GM23338 (cell line): Measurements from ENCODE around the gene CDC14A. TPM values are rescaled to one million over a fixed set of nuclear protein-coding genes. Genes with fewer than 3 reads are reported as not detected.

Experiments used
- ATAC-seq: fragments of 200-7000 bp; cut with Tn5 transposase; 3 replicates; pipeline ENCODE4 v1.9.1; 2020
- DNase-seq: peaks from one replicate; pipeline ENCODE4 v3.0.0-alpha.2; 2015; ENCODE audit warnings: low spot score
- H2AFZ ChIP-seq: fragments of 200-600 bp; sonication (generic); 2 replicates; pipeline ENCODE4 v1.8.0; 2016; ENCODE audit warnings: antibody characterized with exemption, mild to moderate bottlenecking, moderate library complexity
- H3F3A ChIP-seq: fragments of 200-600 bp; sonication (generic); replicated peaks from 2 replicates; pipeline ENCODE4 v1.8.0; 2017; ENCODE audit warnings: antibody characterized with exemption, mixed run types, low read depth
- H3K27ac ChIP-seq: fragments of 200-600 bp; sonication (generic); 2 replicates; pipeline ENCODE4 v1.6.1; 2016; ENCODE audit warnings: low read depth
- H3K27me3 ChIP-seq: fragments of 200-600 bp; sonication (generic); 2 replicates; pipeline ENCODE4 v1.8.0; 2016; ENCODE audit warnings: mild to moderate bottlenecking, mixed run types, moderate library complexity; ENCODE audit not compliant: insufficient read depth
- H3K36me3 ChIP-seq: fragments of 200-600 bp; sonication (generic); 2 replicates; pipeline ENCODE4 v1.8.0; 2016; ENCODE audit warnings: mild to moderate bottlenecking; ENCODE audit not compliant: insufficient read depth
- H3K4me1 ChIP-seq: fragments of 200-600 bp; sonication (generic); 2 replicates; pipeline ENCODE4 v1.8.0; 2016; ENCODE audit warnings: mild to moderate bottlenecking, moderate library complexity; ENCODE audit not compliant: insufficient read depth
- H3K4me2 ChIP-seq: fragments of 200-600 bp; sonication (generic); 2 replicates; pipeline ENCODE4 v1.7.1; 2017; ENCODE audit warnings: mixed run types
- H3K4me3 ChIP-seq: fragments of 200-600 bp; sonication (generic); 2 replicates; pipeline ENCODE4 v1.6.1; 2016; ENCODE audit warnings: mixed run types
- H3K79me2 ChIP-seq: fragments of 200-600 bp; sonication (generic); replicated peaks from 2 replicates; pipeline ENCODE4 v1.8.0; 2017; ENCODE audit warnings: mild to moderate bottlenecking; ENCODE audit not compliant: insufficient read depth
- H3K9me2 ChIP-seq: fragments of 200-600 bp; sonication (generic); 2 replicates; pipeline ENCODE4 v1.8.0; 2017; ENCODE audit not compliant: insufficient read depth
- H4K20me1 ChIP-seq: fragments of 200-600 bp; sonication (generic); replicated peaks from 2 replicates; pipeline ENCODE4 v1.8.0; 2017; ENCODE audit warnings: mild to moderate bottlenecking; ENCODE audit not compliant: insufficient read depth
- H3K27ac Mint-ChIP-seq: 2 replicates; pipeline ENCODE4 v1.8.0; 2020; ENCODE audit warnings: inconsistent platforms, mild to moderate bottlenecking, moderate library complexity, mixed read lengths
- H3K27me3 Mint-ChIP-seq: 3 replicates; pipeline ENCODE4 v1.8.0; 2022; ENCODE audit warnings: low read depth, mild to moderate bottlenecking, moderate library complexity, mixed read lengths, inconsistent platforms; ENCODE audit not compliant: insufficient read depth, poor library complexity
- H3K36me3 Mint-ChIP-seq: 3 replicates; pipeline ENCODE4 v1.8.0; 2021; ENCODE audit warnings: low read depth, mild to moderate bottlenecking, inconsistent platforms, moderate library complexity, mixed read lengths
- H3K4me1 Mint-ChIP-seq: 3 replicates; pipeline ENCODE4 v1.8.0; 2020; ENCODE audit warnings: mild to moderate bottlenecking, inconsistent platforms, mixed read lengths
- H3K4me3 Mint-ChIP-seq: 3 replicates; pipeline ENCODE4 v1.8.0; 2021; ENCODE audit warnings: moderate library complexity, mild to moderate bottlenecking, inconsistent platforms, mixed read lengths
- H3K9me3 Mint-ChIP-seq: 3 replicates; pipeline ENCODE4 v1.8.0; 2020; ENCODE audit warnings: moderate library complexity, mild to moderate bottlenecking, inconsistent platforms, mixed read lengths
- CREB1 ChIP-seq: fragments of 250-450 bp; sonication (Bioruptor Pico); IDR thresholded peaks from 2 replicates; pipeline ENCODE4 v1.5.0; 2020; ENCODE audit warnings: low read depth, mild to moderate bottlenecking, moderate library complexity
- EZH2 ChIP-seq: fragments of 200-600 bp; sonication (generic); IDR thresholded peaks from one replicate; pipeline ENCODE4 v1.8.0; 2017; ENCODE audit warnings: antibody characterized with exemption, mild to moderate bottlenecking, low read depth; ENCODE audit not compliant: unreplicated experiment
- EZH2phosphoT487 ChIP-seq: fragments of 200-600 bp; sonication (generic); IDR thresholded peaks from one replicate; pipeline ENCODE4 v1.8.1; 2018; ENCODE audit warnings: antibody characterized with exemption; ENCODE audit not compliant: unreplicated experiment
- JUNB ChIP-seq: IDR thresholded peaks from one replicate; pipeline ENCODE4 v1.6.1; 2016; ENCODE audit warnings: antibody characterized with exemption; ENCODE audit not compliant: unreplicated experiment
- POLR2AphosphoS5 ChIP-seq: IDR thresholded peaks from 2 replicates; pipeline ENCODE4 v1.6.1; 2016; ENCODE audit warnings: antibody characterized with exemption, low read depth
- ZNF114 ChIP-seq: fragments of 250-450 bp; sonication (Bioruptor Pico); IDR thresholded peaks from 2 replicates; pipeline ENCODE4 v1.5.0; 2020; ENCODE audit warnings: mild to moderate bottlenecking, moderate library complexity
- ZNF331 ChIP-seq: fragments of 250-450 bp; sonication (Bioruptor Pico); IDR thresholded peaks from 2 replicates; pipeline ENCODE4 v1.5.0; 2020; ENCODE audit warnings: low read depth, mild to moderate bottlenecking, moderate library complexity
- polyA plus RNA-seq: library from polyadenylated mRNA; unstranded; fragments of >200 nt; fragmentation: Nextera tagmentation; extraction: Ambion mirVana; gene quantifications from 2 replicates; pipeline ENCODE4 v1.2.1, GENCODE V29; 2016
- total RNA-seq: library from RNA; depleted of rRNA; stranded (reverse); fragments of >200 nt; shearing (Covaris generic); gene quantifications from 2 replicates; pipeline ENCODE4 v1.2.3, GENCODE V29; 2014
- TF ChIP-seq, protein P1 (sequence below): fragments of 250-450 bp; sonication (Bioruptor Pico); IDR thresholded peaks from 2 replicates; pipeline ENCODE4 v1.5.0; 2020; ENCODE audit warnings: mild to moderate bottlenecking, moderate library complexity
- TF ChIP-seq, protein P2 (sequence below): IDR thresholded peaks from one replicate; pipeline ENCODE4 v1.6.1; 2018; ENCODE audit warnings: antibody characterized with exemption; ENCODE audit not compliant: unreplicated experiment
- TF ChIP-seq, protein P3 (sequence below): IDR thresholded peaks from 2 replicates; pipeline ENCODE4 v1.6.1; 2016; ENCODE audit warnings: antibody characterized with exemption

CDC14A gene
- total and polyA plus RNA-seq, 2 experiments from 2014 or later: 11.1 to 20.8 TPM

DNA sequence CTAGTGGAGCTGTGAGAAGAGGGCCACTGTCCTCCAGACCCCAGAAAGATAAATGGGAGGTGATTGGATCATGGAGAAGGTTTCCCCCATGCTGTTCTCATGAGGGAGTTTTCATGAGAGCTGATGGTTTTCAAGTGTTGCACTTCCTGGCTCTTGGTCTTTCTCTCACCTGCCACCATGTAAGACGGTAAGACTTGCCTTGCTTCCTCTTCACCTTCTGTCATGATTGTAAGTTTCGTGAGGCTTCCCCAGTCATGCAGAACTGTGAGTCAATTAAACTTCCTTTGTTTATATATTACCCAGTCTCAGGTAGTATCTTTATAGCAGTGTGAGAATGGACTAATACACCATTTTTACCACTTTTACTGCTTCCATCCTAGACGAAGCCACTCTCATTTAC, 213.2 kb downstream of the CDC14A start (continued):
- TF ChIP-seq, protein P1, sequence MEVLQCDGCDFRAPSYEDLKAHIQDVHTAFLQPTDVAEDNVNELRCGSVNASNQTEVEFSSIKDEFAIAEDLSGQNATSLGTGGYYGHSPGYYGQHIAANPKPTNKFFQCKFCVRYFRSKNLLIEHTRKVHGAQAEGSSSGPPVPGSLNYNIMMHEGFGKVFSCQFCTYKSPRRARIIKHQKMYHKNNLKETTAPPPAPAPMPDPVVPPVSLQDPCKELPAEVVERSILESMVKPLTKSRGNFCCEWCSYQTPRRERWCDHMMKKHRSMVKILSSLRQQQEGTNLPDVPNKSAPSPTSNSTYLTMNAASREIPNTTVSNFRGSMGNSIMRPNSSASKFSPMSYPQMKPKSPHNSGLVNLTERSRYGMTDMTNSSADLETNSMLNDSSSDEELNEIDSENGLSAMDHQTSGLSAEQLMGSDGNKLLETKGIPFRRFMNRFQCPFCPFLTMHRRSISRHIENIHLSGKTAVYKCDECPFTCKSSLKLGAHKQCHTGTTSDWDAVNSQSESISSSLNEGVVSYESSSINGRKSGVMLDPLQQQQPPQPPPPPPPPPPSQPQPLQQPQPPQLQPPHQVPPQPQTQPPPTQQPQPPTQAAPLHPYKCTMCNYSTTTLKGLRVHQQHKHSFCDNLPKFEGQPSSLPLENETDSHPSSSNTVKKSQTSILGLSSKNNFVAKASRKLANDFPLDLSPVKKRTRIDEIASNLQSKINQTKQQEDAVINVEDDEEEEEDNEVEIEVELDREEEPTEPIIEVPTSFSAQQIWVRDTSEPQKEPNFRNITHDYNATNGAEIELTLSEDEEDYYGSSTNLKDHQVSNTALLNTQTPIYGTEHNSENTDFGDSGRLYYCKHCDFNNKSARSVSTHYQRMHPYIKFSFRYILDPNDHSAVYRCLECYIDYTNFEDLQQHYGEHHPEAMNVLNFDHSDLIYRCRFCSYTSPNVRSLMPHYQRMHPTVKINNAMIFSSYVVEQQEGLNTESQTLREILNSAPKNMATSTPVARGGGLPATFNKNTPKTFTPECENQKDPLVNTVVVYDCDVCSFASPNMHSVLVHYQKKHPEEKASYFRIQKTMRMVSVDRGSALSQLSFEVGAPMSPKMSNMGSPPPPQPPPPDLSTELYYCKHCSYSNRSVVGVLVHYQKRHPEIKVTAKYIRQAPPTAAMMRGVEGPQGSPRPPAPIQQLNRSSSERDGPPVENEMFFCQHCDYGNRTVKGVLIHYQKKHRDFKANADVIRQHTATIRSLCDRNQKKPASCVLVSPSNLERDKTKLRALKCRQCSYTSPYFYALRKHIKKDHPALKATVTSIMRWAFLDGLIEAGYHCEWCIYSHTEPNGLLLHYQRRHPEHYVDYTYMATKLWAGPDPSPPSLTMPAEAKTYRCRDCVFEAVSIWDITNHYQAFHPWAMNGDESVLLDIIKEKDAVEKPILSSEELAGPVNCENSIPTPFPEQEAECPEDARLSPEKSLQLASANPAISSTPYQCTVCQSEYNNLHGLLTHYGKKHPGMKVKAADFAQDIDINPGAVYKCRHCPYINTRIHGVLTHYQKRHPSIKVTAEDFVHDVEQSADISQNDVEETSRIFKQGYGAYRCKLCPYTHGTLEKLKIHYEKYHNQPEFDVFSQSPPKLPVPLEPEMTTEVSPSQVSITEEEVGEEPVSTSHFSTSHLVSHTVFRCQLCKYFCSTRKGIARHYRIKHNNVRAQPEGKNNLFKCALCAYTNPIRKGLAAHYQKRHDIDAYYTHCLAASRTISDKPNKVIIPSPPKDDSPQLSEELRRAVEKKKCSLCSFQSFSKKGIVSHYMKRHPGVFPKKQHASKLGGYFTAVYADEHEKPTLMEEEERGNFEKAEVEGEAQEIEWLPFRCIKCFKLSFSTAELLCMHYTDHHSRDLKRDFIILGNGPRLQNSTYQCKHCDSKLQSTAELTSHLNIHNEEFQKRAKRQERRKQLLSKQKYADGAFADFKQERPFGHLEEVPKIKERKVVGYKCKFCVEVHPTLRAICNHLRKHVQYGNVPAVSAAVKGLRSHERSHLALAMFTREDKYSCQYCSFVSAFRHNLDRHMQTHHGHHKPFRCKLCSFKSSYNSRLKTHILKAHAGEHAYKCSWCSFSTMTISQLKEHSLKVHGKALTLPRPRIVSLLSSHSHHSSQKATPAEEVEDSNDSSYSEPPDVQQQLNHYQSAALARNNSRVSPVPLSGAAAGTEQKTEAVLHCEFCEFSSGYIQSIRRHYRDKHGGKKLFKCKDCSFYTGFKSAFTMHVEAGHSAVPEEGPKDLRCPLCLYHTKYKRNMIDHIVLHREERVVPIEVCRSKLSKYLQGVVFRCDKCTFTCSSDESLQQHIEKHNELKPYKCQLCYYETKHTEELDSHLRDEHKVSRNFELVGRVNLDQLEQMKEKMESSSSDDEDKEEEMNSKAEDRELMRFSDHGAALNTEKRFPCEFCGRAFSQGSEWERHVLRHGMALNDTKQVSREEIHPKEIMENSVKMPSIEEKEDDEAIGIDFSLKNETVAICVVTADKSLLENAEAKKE (CRISPR knock-in tag): no peak
- no peak for TF ChIP-seq ZNF114 (CRISPR knock-in tag)
- no peak for TF ChIP-seq EZH2phosphoT487
- no peak for TF ChIP-seq ZNF331 (CRISPR knock-in tag)
- TF ChIP-seq JUNB: no peak
- TF ChIP-seq CREB1 (CRISPR knock-in tag): no peak

DNA sequence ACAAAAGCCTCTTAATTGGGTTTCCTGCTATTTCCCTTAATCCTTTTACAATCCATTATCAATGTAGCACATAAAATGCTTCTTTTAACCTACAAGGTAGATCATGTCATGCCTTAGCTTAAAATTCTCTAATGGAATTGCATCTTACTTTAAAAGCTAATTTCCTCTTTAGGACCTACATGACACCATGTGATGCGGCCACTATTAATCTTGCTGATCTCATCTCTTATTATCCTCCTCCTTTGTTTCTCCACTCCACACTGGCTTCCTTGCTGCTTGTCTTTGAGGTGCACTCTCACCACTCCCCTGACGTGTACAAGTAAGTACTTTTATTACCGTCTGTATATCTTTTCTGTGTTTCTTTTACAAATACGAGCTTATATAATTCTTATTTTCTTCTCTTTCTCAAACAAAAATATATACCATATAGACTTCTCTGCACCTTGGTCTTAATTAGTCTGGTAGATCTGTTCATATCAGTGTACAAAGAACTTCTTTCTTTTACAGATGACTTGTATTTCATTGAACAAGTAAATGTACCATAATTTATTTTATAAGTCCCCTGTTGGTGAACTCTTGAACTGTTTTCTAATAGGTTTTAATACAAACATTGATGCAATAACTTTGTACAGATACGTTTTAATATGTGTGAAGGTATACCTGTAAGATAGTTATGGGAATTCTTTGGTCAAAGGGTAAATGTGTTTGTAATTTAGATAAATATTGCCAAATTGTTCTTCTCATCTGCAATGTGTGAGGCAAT, 213.8 kb downstream of the CDC14A start:
- no peak overlapping the region for H3K4me3 ChIP-seq
- H3K9me2 ChIP-seq: no peaks in the 10 kb centered on the region
- no peak overlapping the region for H3K4me3 Mint-ChIP-seq
- H2AFZ ChIP-seq: no peak overlapping the region
- H3K27me3 Mint-ChIP-seq: no peaks in the 10 kb centered on the region
- H3K27ac ChIP-seq: no peak overlapping the region
- H3F3A ChIP-seq: no peaks in the 10 kb centered on the region
- no peaks in the 10 kb centered on the region for H3K36me3 Mint-ChIP-seq
- H3K79me2 ChIP-seq: no peaks in the 10 kb centered on the region
- no peak overlapping the region for H3K4me2 ChIP-seq
- H3K4me1 ChIP-seq: no peaks in the 10 kb centered on the region
- peaks cover 6% of the 10 kb centered on the region; the same call in 2 of the 3 replicates for H3K9me3 Mint-ChIP-seq
- ATAC-seq (no peak), DNase-seq (no peak)
- H3K36me3 ChIP-seq: no peaks in the 10 kb centered on the region
- H3K27ac Mint-ChIP-seq: no peak overlapping the region
- no peaks in the 10 kb centered on the region for H3K4me1 Mint-ChIP-seq
- H3K27me3 ChIP-seq: no peaks in the 10 kb centered on the region
- H4K20me1 ChIP-seq: no peaks in the 10 kb centered on the region
- TF ChIP-seq, protein P2, sequence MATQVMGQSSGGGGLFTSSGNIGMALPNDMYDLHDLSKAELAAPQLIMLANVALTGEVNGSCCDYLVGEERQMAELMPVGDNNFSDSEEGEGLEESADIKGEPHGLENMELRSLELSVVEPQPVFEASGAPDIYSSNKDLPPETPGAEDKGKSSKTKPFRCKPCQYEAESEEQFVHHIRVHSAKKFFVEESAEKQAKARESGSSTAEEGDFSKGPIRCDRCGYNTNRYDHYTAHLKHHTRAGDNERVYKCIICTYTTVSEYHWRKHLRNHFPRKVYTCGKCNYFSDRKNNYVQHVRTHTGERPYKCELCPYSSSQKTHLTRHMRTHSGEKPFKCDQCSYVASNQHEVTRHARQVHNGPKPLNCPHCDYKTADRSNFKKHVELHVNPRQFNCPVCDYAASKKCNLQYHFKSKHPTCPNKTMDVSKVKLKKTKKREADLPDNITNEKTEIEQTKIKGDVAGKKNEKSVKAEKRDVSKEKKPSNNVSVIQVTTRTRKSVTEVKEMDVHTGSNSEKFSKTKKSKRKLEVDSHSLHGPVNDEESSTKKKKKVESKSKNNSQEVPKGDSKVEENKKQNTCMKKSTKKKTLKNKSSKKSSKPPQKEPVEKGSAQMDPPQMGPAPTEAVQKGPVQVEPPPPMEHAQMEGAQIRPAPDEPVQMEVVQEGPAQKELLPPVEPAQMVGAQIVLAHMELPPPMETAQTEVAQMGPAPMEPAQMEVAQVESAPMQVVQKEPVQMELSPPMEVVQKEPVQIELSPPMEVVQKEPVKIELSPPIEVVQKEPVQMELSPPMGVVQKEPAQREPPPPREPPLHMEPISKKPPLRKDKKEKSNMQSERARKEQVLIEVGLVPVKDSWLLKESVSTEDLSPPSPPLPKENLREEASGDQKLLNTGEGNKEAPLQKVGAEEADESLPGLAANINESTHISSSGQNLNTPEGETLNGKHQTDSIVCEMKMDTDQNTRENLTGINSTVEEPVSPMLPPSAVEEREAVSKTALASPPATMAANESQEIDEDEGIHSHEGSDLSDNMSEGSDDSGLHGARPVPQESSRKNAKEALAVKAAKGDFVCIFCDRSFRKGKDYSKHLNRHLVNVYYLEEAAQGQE: no peak
- TF ChIP-seq JUNB: no peak
- TF ChIP-seq, protein P3, sequence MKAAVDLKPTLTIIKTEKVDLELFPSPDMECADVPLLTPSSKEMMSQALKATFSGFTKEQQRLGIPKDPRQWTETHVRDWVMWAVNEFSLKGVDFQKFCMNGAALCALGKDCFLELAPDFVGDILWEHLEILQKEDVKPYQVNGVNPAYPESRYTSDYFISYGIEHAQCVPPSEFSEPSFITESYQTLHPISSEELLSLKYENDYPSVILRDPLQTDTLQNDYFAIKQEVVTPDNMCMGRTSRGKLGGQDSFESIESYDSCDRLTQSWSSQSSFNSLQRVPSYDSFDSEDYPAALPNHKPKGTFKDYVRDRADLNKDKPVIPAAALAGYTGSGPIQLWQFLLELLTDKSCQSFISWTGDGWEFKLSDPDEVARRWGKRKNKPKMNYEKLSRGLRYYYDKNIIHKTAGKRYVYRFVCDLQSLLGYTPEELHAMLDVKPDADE: no peak
- TF ChIP-seq POLR2AphosphoS5: no peak
- no peak for TF ChIP-seq EZH2
